HG03378 (cell line): ENCODE measurements around the gene PIK3CD.
"Not testable (repeated sequence)": the region's sequence is repeated elsewhere in the genome, so short reads cannot be mapped to it uniquely, and the experiment has no call there.

Experiments
- ATAC-seq: cut with Tn5 transposase; IDR thresholded peaks from one replicate; pipeline ENCODE4 v1.9.1; 2021; ENCODE audit warnings: mild to moderate bottlenecking, moderate library complexity; ENCODE audit not compliant: unreplicated experiment

Gene PIK3CD

DNA sequence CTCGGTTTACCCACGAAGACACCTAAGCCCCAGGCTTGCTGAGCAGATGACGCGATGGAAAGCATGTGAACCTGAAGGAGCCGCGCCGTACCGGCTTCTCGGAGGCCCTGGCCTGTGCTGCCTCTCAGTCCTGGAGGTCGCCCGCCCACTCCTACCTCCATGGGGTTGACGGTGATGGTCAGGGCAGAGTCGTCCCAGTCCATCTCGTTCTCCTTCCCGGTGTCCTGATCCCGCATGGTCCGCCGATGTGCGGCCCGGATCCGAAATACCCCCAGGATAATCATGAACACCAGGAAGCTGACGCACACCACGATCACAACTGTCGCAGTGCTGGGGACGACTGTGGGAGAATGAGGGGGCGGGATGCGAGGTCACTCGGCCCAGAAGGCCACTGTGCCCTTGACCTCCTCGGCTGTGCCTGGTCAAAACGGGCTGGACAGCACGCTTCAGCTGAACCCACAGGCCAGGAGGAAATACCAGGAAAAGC lies 79.6 kb downstream of the PIK3CD start:
- ATAC-seq, result no peak

DNA sequence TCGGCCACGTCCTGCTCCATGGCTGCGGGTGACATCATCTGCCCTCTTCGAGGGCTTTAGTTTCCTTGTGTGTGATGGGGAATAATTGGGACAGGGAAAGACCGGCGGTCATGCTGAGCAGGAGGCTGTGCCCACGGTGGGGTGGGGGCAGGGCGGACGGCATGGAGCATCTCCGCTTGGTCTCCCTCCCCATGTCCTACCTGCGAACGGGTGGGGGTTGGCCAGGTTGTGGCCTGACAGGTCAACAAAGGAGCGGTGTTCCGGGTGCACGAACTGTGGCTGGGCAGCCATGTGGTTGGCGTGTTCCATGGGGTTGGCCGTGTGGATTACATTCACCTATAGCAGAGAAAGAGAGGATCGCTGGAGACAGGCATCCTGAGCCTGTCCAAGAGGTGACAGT lies 80.0 kb downstream of the PIK3CD start:
- ATAC-seq, result no peak

DNA sequence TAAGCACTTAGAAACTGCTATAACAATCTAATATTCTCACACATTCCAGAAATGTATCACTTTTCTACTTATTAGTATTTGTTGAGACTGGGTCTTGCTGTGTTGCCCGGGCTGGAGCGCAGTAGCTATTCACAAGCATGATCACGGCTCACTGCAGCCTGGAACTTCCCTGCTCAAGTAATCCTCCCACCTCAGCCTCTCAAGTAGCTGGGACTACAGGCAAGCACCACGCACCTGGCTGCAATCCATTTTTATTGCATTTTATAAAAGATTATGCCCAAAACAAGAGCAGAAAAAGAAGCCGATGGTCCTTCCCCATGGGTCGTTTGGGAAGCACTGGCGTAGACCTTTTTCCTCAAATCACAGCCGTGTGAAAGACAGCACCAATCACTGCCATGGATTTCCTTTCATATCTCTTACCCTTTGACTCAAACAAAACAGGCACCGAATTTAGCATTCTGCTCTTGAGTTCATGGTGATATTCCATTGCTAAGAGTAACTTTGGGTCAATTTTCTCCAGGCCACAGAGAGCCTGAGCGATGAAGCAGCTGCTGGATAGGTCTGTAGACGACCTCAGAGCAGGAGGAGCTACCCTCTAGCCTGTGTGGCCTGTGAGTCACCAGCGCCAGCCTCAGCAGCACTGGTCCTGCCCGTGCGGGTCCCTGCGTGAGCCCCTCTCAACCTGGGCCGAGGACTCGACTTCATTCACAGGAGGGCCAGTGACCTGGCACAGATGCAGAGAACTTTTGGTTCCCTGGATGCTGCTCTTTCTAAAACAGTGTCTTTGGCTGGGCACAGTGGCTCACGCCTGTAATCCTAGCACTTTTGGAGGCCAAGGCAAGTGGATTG lies 80.8 kb downstream of the PIK3CD start:
- ATAC-seq, result no peak

DNA sequence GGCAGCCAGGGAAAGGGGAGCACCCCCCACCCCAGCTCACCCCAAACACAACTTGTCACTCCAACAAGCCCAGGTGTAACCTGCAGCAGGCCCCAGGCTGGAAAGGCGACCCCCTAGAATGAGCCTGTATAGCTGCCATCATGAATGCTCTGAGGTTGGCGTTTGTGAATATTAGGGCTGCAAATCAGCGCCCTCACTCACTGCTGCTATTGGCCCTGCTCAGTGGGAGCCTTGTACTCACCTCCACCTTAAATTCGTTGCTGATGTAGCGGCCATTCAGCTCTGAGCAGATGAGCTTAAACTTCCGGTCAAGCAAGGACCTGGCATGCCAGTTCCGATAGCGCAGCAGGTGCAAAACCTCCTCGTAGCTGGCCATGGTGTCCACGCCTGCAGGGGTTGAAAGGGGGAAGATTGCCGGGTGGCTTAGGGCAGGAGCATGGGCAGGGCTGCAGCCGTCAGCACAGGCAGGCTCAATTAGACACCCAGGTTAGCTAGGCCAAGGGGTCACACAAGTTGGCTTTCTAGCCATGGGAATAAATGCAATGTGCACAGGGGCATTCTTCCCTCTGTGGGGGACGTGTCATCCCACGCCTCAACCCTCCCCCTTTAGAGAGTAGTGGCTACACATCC lies 81.7 kb downstream of the PIK3CD start:
- ATAC-seq, result no peak

DNA sequence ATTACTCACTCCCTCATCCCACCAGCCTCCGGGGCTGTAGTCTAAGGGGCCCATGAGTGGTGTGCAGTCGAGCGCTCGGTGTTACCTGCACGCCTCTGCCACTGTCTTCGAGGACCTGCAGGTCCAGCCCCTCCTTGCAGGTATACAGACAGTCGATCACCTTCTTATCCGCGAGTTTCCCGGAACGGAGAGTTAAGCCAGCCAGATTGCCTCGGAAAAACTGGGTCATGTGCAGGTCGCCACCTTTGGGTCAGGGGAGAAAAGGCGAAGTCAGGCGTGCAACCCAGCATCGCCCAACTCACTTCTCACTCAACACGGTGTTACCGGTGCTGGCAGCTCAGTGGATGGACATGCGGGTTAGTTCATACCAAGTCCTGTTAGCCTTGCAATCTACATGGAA lies 84.3 kb downstream of the PIK3CD start:
- ATAC-seq, result no peak

DNA sequence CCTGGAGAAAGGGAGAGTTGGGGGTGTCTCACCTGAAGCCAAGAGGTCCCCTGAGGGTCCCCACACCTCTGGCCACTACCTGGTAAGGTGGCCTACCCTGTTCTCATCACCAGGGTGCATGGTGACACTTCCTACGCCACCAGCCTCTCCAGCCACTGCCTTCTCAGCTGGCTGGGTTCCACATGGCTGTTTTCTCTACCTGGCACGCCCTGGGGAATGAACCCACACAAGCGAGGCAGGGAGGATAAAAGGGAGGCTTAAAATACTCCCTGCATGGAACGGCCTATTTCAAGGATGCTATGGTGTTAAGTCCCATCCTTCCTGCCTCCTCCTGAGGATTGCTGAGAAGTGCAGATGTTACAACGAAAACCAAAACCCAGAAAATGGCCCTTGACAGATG lies 84.7 kb downstream of the PIK3CD start:
- no peak for ATAC-seq

DNA sequence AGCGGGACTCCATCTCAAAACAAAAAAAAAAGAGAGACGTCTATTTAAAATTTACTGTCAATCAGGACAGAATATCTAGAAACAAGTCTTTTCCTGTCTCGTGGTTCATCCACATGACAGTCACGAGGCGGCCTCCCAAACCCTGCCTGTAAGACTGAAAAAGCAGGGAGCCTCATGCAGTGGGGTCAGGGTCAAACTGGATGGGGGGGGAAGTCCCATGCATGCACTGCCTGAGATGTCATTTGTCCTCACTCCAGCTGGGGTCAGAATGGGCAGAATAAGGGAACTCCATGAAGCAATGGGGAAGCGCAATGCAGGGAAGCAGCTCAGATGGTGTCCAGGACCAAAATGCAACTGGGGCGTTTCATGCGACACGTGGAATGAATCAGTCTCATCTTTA lies 85.5 kb downstream of the PIK3CD start:
- ATAC-seq, result no peak

DNA sequence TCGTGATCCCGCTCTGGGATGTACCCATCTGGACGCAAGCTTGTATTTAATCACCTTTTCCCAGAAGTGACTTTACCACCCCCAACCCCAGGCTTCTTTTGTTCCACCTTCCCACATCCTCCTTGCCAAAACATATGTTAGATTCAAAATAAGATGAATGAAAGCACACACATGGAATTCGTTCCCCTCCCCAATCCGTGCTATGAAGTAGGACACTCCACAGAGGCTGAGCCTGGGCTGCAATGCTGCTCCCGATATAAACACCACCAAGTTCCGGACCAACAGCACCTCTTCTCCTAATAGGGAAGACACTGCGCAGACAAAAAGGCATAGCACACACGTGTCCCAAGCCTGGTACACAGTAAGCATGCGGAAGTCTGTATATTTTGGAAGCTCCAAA lies 86.1 kb downstream of the PIK3CD start:
- ATAC-seq, result no peak

DNA sequence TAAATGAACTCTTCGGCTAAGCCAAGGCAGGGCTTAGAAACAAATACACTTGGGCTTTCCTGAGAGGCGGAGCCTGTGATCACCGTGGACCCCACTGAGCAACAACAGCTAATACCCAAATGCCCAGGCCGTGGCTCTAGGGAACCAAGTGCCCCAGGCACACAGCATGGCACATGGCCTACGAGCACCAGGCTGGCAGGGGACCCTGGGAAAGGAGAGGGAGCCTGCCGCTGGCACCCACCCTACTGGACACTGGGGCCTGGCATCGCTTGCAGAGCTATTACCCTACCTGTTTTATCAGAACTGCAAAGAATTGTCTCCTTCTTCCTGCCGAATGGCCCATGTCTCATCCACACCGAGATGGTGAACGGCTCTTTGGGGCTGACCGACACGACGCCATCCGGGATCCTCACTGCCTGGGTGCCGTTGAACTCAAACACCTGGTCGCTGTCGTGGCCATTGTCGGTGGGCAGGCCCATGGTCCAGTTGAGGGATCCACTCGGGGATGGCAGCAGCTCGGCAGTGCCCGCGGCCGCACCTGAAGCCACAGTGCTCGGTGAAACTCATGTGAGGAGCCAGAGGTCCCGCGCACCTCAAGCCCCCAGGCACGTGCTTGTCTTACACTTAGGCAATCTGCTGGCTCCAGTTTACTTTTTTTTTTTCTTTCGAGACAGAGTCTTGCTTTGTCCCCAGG lies 92.7 kb downstream of the PIK3CD start:
- ATAC-seq, result no peak

DNA sequence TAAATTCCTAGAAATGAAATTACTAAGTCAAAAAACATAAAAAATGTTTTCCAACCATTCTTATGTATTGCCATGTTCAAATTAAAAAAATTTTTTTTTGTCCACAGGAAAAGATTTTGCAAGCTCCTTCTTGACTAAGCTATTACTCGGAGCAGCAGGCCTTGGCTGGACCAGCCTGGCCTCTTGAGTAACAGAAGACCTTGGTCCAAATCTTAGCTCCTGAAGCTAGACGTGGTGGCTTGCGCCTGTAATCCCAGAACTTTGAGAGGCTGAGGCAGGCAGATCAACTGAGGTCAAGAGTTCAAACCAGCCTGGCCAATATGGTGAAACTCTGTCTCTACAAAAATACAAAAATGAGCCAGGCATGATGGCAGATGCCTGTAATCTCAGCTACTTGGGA lies 94.7 kb downstream of the PIK3CD start:
- ATAC-seq, result no peak

DNA sequence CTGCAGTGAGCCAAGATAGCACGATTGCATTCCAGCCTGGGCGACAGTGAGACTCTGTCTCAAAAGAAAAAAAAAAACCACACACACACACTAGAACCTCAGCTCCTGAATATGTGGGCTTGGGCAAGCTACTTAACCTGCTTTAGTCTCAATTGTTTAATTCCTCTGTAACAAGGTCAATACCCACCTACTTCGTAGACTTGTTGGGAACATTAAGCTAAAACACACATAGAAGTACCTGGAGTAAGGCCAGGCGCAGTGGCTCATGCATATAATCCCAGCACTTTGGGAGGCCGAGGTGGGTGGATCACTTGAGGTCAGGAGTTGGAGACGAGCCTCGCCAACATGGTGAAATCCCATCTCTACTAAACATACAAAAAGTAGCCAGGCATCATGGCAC lies 95.1 kb downstream of the PIK3CD start:
- ATAC-seq, result no peak

DNA sequence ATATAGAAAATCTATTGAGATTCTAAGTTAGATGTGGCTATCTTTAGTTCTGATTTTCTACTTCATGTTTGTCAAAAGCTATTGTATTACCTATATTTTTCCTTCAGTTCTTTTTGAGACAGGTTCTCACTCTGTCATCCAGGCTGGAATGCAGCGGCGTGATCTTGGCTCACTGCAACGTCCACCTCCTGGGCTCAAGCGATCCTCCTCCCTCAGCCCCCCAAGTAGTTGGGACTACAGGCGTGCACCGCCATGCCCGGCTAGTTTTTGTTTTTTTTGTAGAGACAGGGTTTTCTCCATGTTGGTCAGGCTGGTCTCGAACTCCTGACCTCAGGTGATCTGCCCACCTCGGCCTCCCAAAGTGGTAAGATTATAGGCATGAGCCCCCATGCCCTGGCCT lies 96.9 kb downstream of the PIK3CD start:
- ATAC-seq, result not testable (repeated sequence)

DNA sequence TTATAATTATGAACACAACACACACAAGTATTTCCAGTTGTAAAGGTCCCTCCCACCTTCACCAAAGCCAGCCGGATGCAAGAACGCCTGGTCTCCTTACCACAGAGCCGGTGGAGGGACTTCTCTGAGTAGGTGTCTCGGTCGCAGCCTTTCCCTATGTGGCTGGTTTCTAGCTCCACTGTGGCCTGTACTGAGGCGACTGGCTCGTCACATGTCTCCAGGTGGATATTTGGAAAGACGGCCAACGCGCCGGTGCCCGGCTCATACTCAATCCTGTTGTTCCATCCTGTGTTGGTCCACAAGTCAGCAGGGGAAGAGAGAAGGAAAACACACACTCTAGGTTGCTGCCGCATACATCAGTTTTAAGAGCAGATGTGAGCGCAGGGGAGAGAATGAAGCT lies 97.8 kb downstream of the PIK3CD start:
- no peak for ATAC-seq

DNA sequence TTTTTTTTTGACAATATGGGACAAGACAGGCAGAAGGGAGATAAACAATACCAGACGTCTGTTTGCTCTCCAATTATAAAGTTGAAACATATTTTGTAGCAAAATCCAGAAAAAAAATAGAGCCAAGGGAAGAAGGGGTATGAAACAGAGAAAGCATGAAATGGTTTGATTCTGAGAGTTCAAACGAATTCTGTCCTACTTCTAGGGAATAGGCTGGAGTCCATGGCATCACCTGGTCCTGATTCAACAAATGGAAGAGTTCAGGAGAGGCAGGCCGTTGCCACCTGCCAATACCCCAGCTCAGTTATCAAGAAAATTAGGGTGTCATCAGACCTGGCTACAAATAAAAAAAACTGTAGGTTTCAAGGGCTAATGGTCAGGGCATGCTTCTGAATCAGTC lies 100.4 kb downstream of the PIK3CD start:
- no peak for ATAC-seq

DNA sequence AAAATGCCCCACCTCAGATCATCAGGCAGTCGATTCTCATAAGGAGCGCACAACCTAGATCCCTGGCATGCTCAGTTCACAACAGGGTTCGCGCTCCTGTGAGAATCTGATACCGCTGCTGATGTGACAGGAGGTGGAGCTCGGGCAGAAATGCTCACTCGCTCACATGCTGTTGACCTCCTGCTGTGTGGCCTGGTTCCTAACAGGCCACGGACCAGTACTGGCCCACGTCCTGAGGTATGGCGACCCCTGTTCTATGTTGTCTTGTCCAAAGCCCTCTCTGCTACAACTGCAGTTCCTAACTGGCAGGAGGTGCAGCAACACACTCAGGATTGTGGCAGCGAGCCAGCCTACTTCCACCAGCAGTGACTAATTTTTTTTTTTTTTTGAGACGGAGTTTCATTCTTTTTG lies 101.6 kb downstream of the PIK3CD start:
- ATAC-seq, result no peak

DNA sequence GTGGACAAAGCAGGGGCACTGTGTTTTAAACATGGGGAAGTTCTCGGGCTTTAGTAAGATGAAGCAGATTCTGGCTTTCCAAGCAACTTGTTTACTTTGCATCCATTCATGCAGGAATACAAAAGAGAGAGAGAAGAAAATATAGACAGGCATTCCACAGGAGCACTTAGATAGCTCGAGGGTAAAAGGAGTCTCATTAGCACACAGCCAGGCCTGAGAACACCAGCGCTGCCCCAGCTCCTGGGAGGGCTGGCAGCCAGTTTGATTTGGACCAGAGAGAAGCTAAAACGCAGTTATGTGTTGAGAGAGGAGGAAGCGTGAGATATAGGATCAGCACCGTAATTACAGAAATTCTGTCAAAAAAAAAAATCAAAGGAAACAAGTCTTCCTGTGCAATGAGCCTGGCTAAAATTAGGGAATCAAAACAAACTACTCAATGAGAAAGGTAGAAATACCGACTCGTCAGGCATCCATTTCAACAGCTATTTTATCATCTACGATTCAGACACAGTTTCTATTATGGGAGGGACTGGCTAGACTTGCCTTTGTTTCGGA lies 104.0 kb downstream of the PIK3CD start:
- ATAC-seq, result no peak

DNA sequence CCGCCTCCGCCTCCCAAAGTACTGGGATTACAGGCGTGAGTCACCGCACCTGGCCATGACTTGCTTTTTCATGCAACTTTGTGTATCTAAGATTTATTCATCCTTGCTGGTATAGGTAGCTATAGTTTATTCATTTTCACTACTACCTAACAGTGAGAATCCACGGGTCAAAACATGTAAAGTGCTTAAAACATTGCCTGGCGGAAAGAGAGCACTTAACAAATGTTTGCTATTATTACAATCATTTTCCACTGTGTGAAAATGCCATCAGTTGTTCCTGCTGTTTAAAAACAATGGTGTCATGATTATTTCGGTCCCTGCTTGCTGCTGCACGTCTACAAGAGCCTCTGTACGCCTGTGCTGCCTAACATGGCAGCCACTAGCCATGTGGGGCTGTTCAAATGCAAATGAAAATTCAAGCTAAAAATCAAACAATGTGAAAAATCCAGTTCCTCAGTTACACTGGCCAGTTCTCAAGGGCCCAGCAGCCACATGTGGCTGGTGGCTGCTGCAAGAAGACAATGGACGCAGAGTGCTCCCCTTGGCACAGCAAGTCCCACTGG lies 107.1 kb downstream of the PIK3CD start:
- no peak for ATAC-seq

DNA sequence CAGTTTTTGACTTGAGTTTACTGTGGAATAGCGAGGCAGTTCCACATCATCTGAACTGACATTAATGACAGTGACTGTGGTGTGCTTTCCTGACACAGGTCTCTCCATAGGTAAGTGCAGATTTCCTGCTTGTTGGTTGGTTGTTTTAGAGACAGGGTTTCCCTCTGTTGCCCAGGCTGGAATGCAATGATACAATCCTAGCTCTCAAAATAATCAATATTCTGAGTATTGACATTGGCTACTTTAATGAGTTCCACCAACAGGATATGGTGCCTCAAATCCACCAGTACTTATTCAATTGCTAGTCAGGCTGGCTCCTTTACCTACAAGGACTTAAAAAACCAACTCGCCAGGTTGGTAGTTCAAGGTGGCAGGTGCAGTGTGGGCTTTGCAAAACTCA lies 108.4 kb downstream of the PIK3CD start:
- no peak for ATAC-seq

DNA sequence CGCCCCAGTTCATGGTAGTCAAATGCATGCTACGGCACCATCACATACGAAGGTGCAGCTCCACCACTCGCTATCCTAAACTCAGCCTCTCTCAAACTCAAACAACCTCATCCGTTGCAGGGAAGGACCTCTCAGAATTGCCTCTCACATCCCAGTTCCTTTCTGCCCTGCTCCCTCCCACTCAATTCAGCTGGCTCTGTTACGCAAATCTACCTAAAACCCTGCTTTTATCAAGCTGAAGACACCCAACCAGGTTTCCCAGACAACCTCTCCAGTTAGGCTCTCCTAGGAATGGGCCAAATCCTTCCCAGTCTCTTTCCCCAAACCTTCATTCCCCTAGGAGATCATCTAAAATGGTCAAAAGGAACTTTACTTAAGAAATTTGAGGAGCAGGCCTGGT lies 109.3 kb downstream of the PIK3CD start:
- no peak for ATAC-seq

DNA sequence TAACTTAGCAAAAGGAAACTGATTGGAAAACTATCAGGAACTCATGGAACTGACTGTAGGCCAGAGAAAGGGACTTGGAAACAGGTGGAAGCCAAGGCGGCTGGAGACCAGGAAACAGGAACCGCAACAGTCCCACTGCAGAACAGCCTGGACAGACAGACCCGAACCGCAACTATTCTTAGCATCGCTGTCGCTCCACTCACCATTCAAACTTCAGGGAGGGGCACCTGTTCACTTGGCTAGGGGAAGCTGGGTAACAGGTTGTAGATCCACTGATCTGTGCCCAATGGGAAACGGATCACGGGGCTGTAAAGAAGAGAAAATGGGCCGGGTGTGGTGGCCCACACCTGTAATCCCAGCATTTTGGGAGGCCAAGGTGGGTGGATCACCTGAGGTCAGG lies 110.3 kb downstream of the PIK3CD start:
- no peak for ATAC-seq

DNA sequence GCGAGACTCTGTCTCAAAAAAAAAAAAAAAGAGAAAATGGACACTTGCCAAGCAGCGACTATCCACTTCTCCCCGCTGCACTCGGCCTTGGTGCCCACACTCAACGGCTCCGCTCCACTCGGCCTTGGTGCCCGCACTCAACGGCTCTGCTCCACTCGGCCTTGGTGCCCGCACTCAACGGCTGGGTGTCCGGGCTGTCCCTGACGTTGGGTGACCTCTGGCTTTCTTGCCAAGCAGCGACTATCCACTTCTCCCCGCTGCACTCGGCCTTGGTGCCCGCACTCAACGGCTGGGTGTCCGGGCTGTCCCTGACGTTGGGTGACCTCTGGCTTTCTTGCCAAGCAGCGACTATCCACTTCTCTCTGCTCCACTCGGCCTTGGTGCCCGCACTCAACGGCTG lies 110.9 kb downstream of the PIK3CD start:
- not testable (repeated sequence) for ATAC-seq
